HG03571 (cell line): ENCODE measurements around the gene PIM1.
"Not testable (repeated sequence)": the region's sequence is repeated elsewhere in the genome, so short reads cannot be mapped to it uniquely, and the experiment has no call there.

Experiments used
- ATAC-seq: cut with Tn5 transposase; IDR thresholded peaks from one replicate; pipeline ENCODE4 v1.9.1; 2021; ENCODE audit not compliant: unreplicated experiment

PIM1 gene

DNA sequence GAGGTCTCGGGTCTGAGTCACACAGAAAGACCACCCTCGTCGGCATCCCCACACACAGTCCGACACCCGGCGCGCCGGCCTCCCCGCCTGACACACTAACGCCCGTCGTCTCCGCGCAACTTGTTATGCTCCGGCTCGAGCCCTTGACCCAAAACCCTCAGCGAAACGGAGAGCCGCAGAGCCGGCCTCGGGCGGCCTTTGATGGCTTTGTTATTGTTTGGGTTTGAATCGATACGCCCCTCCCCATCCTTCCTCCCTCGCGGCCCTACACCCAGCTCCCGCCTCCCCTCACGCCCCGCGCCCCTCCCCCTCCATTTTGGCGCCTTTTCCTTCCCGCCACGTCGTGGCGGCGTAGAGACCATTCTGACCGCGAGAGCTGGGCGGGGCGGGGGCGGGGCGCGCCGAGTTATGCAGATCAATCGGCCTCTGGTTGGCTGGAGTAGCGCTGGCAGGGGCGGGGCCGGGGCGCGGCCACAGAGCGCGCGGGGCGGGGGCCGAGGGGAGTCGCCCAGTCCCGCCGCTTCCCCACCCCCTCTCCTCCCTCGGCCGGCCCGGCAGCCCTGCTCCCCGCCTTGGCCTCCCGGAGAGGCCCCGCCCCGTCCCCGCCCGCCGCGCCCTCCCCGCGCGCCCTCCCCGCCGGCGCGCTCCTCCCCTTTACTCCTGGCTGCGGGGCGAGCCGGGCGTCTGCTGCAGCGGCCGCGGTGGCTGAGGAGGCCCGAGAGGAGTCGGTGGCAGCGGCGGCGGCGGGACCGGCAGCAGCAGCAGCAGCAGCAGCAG lies at the start of gene PIM1:
TSS of gene PIM1 (plus strand) at position 657 of the 777 bp plus-strand sequence. CDS start 424 bp downstream, outside the sequence.
- ATAC-seq: peak; percentile 53

- ATAC-seq: no peak
These were observed 48.4 kb upstream of the PIM1 start for GRCh38 chr6:37121556-37121955.

DNA sequence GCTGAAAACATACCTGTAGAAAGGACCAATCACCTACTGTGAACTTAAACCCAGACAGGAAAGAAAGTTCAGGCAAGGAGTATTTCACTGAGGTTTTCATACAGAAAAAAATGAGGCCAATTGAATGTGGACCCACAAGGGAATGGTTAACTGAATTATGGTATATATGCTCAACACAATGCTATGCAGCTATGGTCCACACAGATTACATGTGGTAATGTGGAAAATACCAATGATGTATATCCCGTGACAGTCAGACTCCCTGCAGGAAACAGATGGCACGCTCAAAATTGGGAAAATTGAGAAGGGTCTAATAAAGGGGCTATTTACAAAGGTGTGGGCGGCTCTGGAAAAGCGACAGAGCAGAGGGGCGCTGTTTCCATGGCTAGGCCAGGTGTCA lies 47.1 kb upstream of the PIM1 start:
- ATAC-seq: no peak

DNA sequence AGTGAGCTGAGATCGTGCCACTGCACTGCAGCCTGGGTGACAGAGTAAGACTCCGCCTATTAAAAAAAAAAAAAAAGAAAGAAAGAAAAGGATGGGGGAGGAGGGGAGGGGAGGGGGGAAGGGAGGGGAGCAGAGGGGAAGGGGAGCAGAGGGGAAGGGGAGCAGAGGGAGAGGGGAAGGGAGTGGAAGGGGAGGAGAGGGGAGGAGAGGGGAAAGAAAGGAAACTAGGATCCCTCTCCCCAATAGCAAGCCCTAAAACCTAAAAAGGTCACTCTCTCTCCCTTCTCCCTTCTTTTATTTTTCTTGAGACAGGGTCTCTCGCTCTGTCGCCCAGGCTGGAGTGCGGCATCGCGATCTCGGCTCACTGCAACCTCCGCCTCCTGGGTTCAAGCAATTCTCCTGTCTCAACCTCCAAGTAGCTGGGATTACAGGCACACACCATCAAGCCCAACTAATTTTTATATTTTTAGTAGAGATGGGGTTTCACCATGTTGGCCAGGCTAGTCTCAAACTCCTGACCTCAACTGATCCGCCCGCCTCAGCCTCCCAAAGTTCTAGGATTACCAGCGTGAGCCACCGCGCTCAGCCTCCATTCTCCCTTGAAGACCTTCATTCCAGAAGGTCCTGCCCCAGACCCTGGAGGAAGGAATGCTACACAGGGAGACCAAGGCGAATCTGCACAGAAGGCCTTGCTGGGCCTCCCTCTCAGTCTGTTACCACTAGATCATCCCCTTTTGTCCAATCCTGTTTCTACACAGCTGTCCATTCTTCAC lies 45.8 kb upstream of the PIM1 start:
- no peak for ATAC-seq

- no peak for ATAC-seq
These were observed 44.0 kb upstream of the PIM1 start for GRCh38 chr6:37125774-37126492.

DNA sequence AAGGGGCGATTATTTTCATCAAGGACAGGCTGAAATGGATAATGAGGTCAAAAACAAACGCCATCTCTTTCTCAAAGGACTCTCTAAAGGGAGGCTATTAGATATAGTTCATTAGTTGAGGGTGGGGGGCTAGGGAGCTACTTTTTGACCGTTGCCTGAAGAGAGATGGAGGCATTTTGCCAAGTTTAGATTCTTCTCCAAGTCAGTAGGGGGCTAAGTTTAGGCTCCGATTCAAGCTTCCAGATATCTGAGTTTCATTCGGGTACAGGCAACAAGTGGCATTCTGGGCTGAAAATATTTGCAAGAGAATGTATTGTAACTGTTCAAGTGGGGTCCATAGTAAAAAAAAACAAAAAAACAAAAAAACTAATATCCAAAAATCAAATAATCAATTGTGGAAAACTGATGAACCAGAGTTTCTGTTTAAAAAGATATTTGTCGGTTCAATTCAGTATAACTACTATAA lies 43.4 kb upstream of the PIM1 start:
- ATAC-seq: no peak

GRCh38 chr6:37126961-37127616 lies 42.9 kb upstream of the PIM1 start:
- no peak for ATAC-seq

DNA sequence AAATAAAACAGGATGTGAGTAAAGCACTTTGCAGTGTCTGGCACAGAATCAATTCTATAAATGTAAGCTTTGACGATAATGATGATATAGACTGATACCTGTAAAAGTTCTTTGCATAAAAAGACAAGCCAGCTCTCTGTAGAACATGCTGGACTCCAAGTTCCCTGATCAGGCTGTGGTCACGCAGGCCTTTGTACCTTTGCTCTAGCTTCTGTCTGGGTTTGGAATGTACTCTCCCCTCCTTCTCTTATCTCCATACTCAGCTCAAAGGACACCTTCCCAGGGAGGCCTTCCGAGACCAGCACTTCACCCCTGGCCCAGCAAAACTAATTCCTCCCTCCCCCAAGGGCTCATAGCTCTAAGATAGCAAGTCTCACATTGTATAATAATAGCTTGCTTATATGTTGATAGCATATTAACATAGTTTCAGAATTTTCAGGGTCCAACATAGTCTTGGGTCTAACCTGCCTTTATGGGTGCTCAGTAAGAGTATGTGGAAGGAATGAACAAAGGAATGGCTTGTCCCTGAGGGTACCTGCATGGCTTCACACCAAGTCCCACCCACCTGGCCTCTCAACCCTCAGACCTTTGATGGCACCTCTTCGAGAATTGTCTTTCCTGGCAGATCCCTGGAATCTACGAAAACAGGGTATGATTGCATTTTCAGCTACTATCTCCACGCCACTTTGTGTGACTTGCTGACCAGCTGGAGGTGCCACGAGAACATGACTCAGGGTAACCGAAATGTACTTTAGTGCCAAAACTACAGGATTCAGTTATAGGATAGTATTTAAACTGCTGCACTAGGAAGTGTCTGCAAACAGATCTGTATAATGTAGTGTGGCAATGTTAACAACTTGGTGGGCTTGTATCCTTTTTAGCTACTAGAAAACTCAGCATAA lies 41.7 kb upstream of the PIM1 start:
- ATAC-seq: no peak

- ATAC-seq: not testable (repeated sequence)
These were observed 41.0 kb upstream of the PIM1 start for GRCh38 chr6:37128863-37129443.

GRCh38 chr6:37129566-37129965 lies 40.4 kb upstream of the PIM1 start:
- no peak for ATAC-seq

GRCh38 chr6:37130704-37131103 lies 39.2 kb upstream of the PIM1 start:
- ATAC-seq: no peak

- no peak for ATAC-seq
These were observed 38.6 kb upstream of the PIM1 start for GRCh38 chr6:37131104-37131959.

- no peak for ATAC-seq
These were observed 38.0 kb upstream of the PIM1 start for GRCh38 chr6:37131960-37132253.

GRCh38 chr6:37134036-37134395 lies 35.9 kb upstream of the PIM1 start:
- ATAC-seq: no peak

DNA sequence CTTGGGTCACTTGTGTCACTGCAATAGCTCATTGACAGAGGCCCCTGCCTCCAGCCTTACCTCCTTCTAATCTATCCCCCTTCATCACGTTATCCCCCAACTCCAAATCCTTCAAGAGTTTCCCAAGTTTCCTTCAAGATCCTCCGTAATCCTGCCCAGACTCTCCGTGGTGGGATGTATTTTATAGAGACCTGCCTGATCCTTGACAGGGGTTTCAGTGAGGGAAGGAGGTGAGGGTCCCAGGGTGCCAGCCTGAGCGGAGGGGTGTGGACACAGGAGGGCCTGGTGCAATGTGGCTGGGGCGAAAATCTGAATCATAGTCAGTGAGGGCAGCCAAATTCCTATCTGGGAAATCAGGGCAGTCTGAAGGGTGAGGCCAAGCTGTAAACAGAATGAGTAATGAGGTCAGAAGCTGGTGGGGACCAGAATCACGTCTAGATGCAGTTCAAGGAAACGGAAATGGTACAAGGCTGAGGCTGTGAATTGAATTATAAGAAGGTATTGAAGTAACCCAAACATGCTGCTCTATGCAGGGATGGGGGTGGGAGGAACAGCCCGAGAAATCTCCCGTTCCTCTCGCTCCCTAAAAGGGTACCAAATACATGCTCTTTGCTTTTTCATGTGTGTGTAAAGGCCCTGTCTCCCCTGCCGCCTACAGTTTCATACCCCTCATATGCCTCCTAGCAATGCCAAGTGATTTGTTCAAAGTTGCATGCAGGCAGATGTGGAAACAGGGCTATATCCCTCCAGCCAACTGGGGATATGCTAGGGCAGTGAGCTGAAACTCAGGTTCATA lies 35.4 kb upstream of the PIM1 start:
- ATAC-seq: no peak

GRCh38 chr6:37135835-37136694 lies 33.9 kb upstream of the PIM1 start:
- ATAC-seq: no peak

DNA sequence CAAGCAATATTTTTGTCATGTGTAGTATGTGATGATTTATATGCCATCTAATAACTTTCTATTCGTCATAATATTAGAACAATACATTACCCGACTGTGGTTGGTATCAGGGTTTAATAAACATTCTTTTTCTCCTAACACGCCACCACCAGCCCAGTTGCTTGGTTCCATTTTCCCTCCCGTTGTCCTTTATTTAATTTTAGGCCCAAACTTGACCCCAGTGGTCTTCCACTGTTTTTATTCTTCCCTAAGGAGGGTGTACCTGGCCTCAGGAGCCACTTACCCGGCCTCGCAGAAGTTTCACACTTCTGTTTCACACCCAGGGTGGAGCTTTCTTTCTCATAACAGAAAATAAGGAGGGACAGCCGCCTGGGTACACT lies 33.1 kb upstream of the PIM1 start:
- ATAC-seq: no peak
